Keratinocyte (primary cell): ENCODE results near the gene LRRC28. TPM values are rescaled to one million over a fixed set of nuclear protein-coding genes. Genes with fewer than 3 reads are reported as not detected.

Experiments
- DNase-seq: peaks from one replicate; pipeline ENCODE4 v3.0.0-alpha.2; 2011; ENCODE audit warnings: low read depth, missing footprints, low spot score
- FAIRE-seq: peaks from 2 replicates; lab custom pipeline; 2011; peaks lifted over from hg19 to GRCh38; lab: Jason Lieb, UNC
- H2AFZ ChIP-seq: 2 replicates; pipeline ENCODE4 v1.6.0; 2012; ENCODE audit warnings: low read length, control low read depth, inconsistent platforms; ENCODE audit not compliant: control insufficient read depth
- H3K27ac ChIP-seq: 2 replicates; pipeline ENCODE4 v1.5.1; 2011; ENCODE audit warnings: low read length; ENCODE audit not compliant: control insufficient read depth, insufficient read depth
- H3K27me3 ChIP-seq: 3 replicates; pipeline ENCODE4 v1.6.0; 2011; ENCODE audit warnings: low read length; ENCODE audit not compliant: control insufficient read depth, insufficient read depth; ENCODE audit errors: extremely low read depth
- H3K36me3 ChIP-seq, 2 experiments: 2 replicates in 1 of 2; 3 replicates in 1 of 2; pipeline ENCODE4 v1.5.1; 2011; ENCODE audit warnings: low read length in 2 of 2, mild to moderate bottlenecking in 1 of 2; ENCODE audit not compliant: control insufficient read depth in 2 of 2, insufficient read depth in 2 of 2; ENCODE audit errors: extremely low read depth in 1 of 2
- H3K4me1 ChIP-seq: 3 replicates; pipeline ENCODE4 v1.5.1; 2011; ENCODE audit warnings: low read length; ENCODE audit not compliant: control insufficient read depth, insufficient read depth; ENCODE audit errors: extremely low read depth
- H3K4me2 ChIP-seq: 3 replicates; pipeline ENCODE4 v1.6.0; 2011; ENCODE audit warnings: low read depth, low read length; ENCODE audit not compliant: control insufficient read depth, insufficient read depth; ENCODE audit errors: extremely low read depth
- H3K4me3 ChIP-seq, 3 experiments: fragments of 200-600 bp in 1 of 3; sonication (generic) in 1 of 3; 2 replicates in 2 of 3; 3 replicates in 1 of 3; pipeline ENCODE4 v1.5.1; 2011 to 2016; ENCODE audit warnings: low read length in 3 of 3, mild to moderate bottlenecking in 3 of 3, control low read depth in 2 of 3, inconsistent platforms in 1 of 3, low read depth in 1 of 3, mixed read lengths in 1 of 3, mixed run types in 1 of 3, moderate library complexity in 1 of 3; ENCODE audit not compliant: control insufficient read depth in 2 of 3, insufficient read depth in 2 of 3; ENCODE audit errors: extremely low read depth in 1 of 3
- H3K79me2 ChIP-seq: 2 replicates; pipeline ENCODE4 v1.6.0; 2012; ENCODE audit warnings: low read length; ENCODE audit not compliant: control insufficient read depth, insufficient read depth
- H3K9ac ChIP-seq: 3 replicates; pipeline ENCODE4 v1.6.0; 2011; ENCODE audit warnings: low read length; ENCODE audit not compliant: control insufficient read depth, insufficient read depth; ENCODE audit errors: extremely low read depth
- H3K9me1 ChIP-seq: 3 replicates; pipeline ENCODE4 v1.6.0; 2011; ENCODE audit warnings: low read length; ENCODE audit not compliant: control insufficient read depth, insufficient read depth; ENCODE audit errors: extremely low read depth
- H3K9me3 ChIP-seq: 2 replicates; pipeline ENCODE4 v1.5.1; 2012; ENCODE audit warnings: low read depth, low read length; ENCODE audit not compliant: control insufficient read depth
- H4K20me1 ChIP-seq: 3 replicates; pipeline ENCODE4 v1.6.0; 2011; ENCODE audit warnings: low read length; ENCODE audit not compliant: control insufficient read depth, insufficient read depth; ENCODE audit errors: extremely low read depth
- EZH2 ChIP-seq: IDR thresholded peaks from one replicate; pipeline ENCODE4 v1.6.1; 2012; ENCODE audit warnings: inconsistent platforms, mild to moderate bottlenecking, low read length, moderate library complexity
- dilution Hi-C: fragments of 300-500 bp; cut with MboI; formaldehyde crosslinking; loops from one replicate; pipeline ENCODE4 v1.7.0; 2020; ENCODE audit warnings: low sequenced_read_pairs; ENCODE audit not compliant: extremely low pct_ligation_motif_present
- polyA plus RNA-seq, 5 experiments: library from polyadenylated mRNA; depleted of rRNA in 3 of 5; stranded (reverse) in 3 of 5; stranded (forward) in 1 of 5; unstranded in 1 of 5; fragments of >200 nt; gene quantifications; 1 replicate in 1 of 5; 2 replicates in 3 of 5; 3 replicates in 1 of 5; pipeline versions ENCODE4 v1.2.1 to v1.2.3, GENCODE V29; 2011 to 2012; ENCODE audit warnings: missing spikeins in 2 of 5, low read depth in 1 of 5, low replicate concordance in 1 of 5
- TF ChIP-seq, protein P1 (sequence below), 3 experiments: IDR thresholded peaks in 1 of 3; conservative IDR thresholded peaks in 1 of 3; optimal IDR thresholded peaks in 1 of 3; 2 replicates in 2 of 3; 3 replicates in 1 of 3; pipeline versions ENCODE3 to v1.5.1; 2011; ENCODE audit warnings: low read length in 3 of 3, mild to moderate bottlenecking in 3 of 3, moderate library complexity in 2 of 3, control low read depth in 1 of 3, inconsistent platforms in 1 of 3; ENCODE audit not compliant: insufficient read depth in 2 of 3; ENCODE audit errors: extremely low read depth in 1 of 3

LRRC28 gene
- polyA plus RNA-seq, 1 donor (not counting 4 experiments of a cell fraction or from before 2014, with no cell fraction given) = 25.1 TPM

DNA sequence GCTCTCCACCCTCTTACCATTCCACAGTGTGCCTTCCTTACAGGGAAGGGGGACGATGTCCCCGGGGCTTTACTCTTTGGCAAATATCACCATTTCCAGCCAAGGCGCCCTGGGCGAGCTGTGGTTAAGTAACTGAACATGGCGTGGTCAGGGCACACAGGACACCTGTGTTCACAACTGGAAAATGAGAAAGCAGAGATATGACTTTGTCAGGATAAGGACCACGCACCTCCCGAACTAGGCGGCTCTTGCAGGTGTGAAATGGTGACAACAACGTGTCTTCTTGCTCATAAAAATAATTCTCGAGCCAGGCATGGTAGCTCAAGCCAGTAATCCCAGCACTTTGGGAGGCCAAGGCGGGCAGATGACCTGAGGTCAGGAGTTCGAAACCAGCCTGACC lies 154.8 kb downstream of the LRRC28 start:
- Histone ChIP-seq H3K27ac (no peak overlapping the region), H3K79me2 (no peaks in the 10 kb centered on the region), H4K20me1 (no peaks in the 10 kb centered on the region), H3K9ac (no peak overlapping the region), H3K4me2 (no peak overlapping the region), H2AFZ (no peak overlapping the region), H3K27me3 (no peaks in the 10 kb centered on the region), H3K36me3 (no peaks in the 10 kb centered on the region), H3K4me1 (peaks cover 13% of the 10 kb centered on the region), H3K4me3 (no peak overlapping the region), H3K9me1 (no peaks in the 10 kb centered on the region), H3K9me3 (no peaks in the 10 kb centered on the region)
- TF ChIP-seq EZH2 = no peak
- TF ChIP-seq, protein P1, sequence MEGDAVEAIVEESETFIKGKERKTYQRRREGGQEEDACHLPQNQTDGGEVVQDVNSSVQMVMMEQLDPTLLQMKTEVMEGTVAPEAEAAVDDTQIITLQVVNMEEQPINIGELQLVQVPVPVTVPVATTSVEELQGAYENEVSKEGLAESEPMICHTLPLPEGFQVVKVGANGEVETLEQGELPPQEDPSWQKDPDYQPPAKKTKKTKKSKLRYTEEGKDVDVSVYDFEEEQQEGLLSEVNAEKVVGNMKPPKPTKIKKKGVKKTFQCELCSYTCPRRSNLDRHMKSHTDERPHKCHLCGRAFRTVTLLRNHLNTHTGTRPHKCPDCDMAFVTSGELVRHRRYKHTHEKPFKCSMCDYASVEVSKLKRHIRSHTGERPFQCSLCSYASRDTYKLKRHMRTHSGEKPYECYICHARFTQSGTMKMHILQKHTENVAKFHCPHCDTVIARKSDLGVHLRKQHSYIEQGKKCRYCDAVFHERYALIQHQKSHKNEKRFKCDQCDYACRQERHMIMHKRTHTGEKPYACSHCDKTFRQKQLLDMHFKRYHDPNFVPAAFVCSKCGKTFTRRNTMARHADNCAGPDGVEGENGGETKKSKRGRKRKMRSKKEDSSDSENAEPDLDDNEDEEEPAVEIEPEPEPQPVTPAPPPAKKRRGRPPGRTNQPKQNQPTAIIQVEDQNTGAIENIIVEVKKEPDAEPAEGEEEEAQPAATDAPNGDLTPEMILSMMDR (optimal IDR thresholded peaks at IDR 0.05 in 1 of 3, IDR thresholded peaks at IDR 0.05 in 1 of 3, conservative IDR thresholded peaks at IDR 0.05 in 1 of 3; ENCODE audit: extremely low read depth in 1 of 3, insufficient read depth in 2 of 3, low read length in 3 of 3) = no peak
- DNase-seq (no peak), FAIRE-seq (no peak)
- dilution Hi-C loops = no loop called here

DNA sequence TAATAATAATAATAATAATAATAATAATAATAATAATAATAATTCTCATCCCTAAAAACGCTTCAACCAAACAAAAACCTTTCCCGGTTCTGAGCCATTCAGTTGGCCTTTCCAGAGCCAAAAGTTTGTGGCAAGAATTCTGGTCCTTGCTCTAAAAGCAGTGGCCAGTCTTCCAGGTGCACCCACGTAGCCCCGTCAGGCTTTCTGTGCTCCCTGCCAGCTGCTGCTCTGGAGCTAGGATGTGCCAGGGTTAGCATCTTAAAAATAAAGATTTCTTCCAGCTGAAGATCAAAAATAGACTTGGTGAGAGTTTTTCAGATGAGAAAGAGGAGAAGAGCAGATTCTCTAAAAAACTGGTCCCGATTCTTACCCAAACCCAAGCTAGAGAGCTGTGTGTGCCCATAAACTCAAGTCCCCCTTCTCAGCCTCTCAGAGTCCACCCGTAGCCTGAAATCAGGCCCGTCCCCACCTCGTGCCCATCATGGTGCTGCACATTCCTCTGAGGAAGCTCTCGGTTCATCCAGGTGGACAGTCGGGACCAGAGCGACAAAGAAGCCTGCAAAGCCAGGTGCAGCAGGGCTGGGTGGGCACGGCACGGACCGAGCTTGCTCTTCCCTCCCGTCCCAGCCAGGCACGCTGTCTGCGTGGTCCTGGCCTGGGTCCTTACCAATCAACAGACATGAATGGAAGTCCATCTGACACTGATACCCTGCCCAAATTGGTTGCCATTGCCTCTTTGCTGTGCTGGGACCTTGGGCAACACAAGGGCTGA lies 155.6 kb downstream of the LRRC28 start:
- dilution Hi-C loops = no loop called here
- Histone ChIP-seq H3K79me2 (no peaks in the 10 kb centered on the region), H4K20me1 (no peaks in the 10 kb centered on the region), H3K9me1 (no peaks in the 10 kb centered on the region), H3K4me2 (no peak overlapping the region), H2AFZ (no peak overlapping the region), H3K9me3 (no peaks in the 10 kb centered on the region), H3K27me3 (no peaks in the 10 kb centered on the region), H3K4me1 (peaks cover 13% of the 10 kb centered on the region), H3K36me3 (no peaks in the 10 kb centered on the region), H3K4me3 (no peak overlapping the region), H3K9ac (no peak overlapping the region), H3K27ac (no peak overlapping the region)
- no peak for FAIRE-seq
- DNase-seq = no peak
- no peak for TF ChIP-seq EZH2
- TF ChIP-seq, protein P1 (optimal IDR thresholded peaks at IDR 0.05 in 1 of 3, IDR thresholded peaks at IDR 0.05 in 1 of 3, conservative IDR thresholded peaks at IDR 0.05 in 1 of 3; ENCODE audit: extremely low read depth in 1 of 3, insufficient read depth in 2 of 3, low read length in 3 of 3) = no peak
